LNCaP clone FGC (cell line): ENCODE data around the gene CDCA8.
"Not testable (repeated sequence)": the region's sequence is repeated elsewhere in the genome, so short reads cannot be mapped to it uniquely, and the experiment has no call there.

Experiments used
- DNase-seq: peaks from one replicate; pipeline ENCODE4 v3.0.0-alpha.2; 2011; ENCODE audit warnings: low read depth
- H3K4me3 ChIP-seq: 2 replicates; pipeline ENCODE4 v1.5.1; 2011; ENCODE audit warnings: mild to moderate bottlenecking, low read depth, low read length, control low read depth
- CTCF ChIP-seq: IDR thresholded peaks from 2 replicates; pipeline ENCODE4 v1.5.1; 2012; ENCODE audit warnings: mild to moderate bottlenecking; ENCODE audit not compliant: control insufficient read depth, insufficient read depth; ENCODE audit errors: extremely low read depth

CDCA8 gene

DNA sequence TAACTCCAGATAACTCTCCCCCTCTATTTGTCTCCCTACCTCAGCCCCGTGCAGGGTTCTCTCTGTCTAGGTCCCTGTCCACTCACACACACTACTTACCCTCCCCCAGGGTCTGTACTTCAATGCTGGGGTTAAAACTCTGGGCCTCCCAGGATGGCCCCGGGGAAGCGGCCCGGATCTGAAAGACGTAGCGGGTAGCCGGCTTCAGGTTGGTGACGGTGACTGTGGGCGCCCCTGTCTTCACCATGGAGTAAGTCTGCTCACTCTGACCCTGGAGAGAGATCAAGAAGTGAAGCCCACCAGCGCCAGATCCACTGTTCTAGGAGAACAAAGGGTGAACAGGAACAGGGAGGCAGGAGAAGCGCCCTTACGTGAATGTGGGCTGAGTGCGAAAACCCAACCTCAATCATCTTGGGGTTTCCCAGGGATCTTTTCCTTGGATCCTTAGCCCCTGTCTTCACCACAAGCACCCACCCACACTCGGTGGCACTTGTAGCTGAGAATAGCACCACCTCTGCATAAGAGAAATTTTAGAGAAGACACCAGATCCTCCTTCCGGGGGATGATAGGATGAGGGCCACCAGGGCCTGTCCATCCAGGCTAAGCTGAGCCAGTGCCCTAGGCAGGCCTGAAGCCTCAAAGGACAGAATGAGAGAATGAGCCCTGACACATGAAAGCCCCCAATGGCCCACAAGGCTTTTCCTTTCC is 39.1 kb downstream of the CDCA8 start:
- TF ChIP-seq CTCF: no peak

DNA sequence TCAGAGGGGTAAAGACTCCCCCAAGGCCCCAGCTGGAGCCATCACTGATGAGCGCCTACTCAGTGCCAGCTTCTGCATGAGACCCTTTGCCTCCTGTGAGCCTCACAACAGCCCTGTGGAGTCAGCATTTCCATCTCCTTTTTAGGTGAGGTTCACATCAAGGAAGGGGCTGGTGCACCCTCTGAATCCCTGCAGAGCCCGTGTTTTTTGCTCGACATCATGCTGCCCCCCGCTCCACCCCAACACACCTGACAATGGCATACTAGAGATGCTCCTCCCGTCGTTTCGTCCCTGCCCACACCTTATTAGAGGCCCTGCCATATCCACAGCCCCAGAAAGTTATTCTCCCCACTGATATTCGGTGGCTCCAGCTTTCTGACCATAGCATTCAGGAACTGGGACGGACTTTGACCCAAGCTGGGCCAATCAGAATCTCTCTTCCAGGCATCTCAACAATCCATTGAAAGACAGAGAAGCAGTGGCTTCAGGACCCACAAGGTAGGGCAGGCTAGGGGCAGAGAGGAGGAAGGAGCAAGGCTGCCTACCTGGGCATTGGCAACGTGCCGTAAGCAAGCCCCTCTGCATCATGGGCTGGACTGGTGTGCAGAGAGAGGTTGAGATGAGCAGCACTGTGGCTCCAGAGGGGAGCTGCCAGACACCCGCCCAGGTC is 39.9 kb downstream of the CDCA8 start:
- TF ChIP-seq CTCF: no peak
- H3K4me3 ChIP-seq: no peak overlapping the region
- no peak for DNase-seq

More for the DNA sequence above, 39.1 kb downstream of the CDCA8 start:
- no peak overlapping the region for H3K4me3 ChIP-seq
- no peak for DNase-seq

GRCh38 chr1:37734629-37735591 is 42.6 kb downstream of the CDCA8 start:
- TF ChIP-seq CTCF: no peak
- no peak overlapping the region for H3K4me3 ChIP-seq
- DNase-seq: no peak

- not testable (repeated sequence) for H3K4me3 ChIP-seq, DNase-seq
Observed at GRCh38 chr1:37737975-37738374, 45.7 kb downstream of the CDCA8 start.

DNA sequence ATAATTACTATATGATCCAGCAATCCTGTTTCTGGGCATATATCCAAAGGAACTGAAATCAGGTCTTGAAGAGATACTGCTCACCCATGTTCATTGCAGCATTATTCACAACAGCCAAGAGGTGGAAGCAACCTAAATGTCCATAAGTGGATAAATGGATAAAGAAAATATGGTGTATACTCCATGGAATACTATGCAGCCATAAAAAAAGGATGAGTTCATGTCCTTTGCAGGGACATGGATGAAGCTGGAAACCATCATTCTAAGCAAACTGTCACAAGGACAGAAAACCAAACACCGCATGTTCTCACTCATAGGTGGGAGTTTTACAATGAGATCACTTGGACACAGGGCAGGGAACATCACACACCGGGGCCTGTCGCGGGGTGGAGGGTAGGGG is 46.3 kb downstream of the CDCA8 start:
- not testable (repeated sequence) for H3K4me3 ChIP-seq, DNase-seq

DNA sequence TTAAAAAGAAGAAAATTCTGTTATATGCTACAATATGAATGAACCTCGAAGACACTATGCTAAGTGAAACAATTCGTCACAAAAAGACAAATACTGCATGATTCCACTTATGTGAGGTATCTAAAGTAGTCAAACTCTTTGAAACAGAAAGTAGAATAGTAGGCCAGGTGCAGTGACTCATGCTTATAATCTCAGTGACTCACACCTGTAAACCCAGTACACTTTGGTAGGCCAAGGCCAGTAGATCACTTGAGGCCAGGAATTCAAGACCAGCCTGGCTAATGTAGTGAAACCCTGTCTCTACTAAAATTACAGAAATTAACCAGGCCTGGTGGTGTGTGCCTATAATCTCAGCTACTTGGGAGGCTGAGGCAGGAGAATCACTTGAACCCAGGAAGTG is 46.9 kb downstream of the CDCA8 start:
- DNase-seq: peak; percentile 13
- no peak overlapping the region for H3K4me3 ChIP-seq
- TF ChIP-seq CTCF: no peak

GRCh38 chr1:37741130-37741529 is 48.8 kb downstream of the CDCA8 start:
- no peak for TF ChIP-seq CTCF
- no peak overlapping the region for H3K4me3 ChIP-seq
- DNase-seq: no peak

GRCh38 chr1:37741662-37742061 is 49.3 kb downstream of the CDCA8 start:
- DNase-seq: no peak
- TF ChIP-seq CTCF: no peak
- no peak overlapping the region for H3K4me3 ChIP-seq
